ENCODE measurements around the gene YEATS4. TPM values are rescaled to one million over a fixed set of nuclear protein-coding genes. Genes with fewer than 3 reads are reported as not detected.

The YEATS4 gene
- total and polyA plus RNA-seq, 9 of the 15 experiments (the other 6 are each of a cell fraction or from before 2014, with no cell fraction given): 25.9 to 92.2 (median 49.2) TPM

- Histone ChIP-seq H3K4me3 (no peak overlapping the region), H3K36me3 (ENCODE audit: control insufficient read depth, insufficient read depth, low read length) (peaks cover 29% of the 10 kb centered on the region), H3K79me2 (ENCODE audit: control insufficient read depth, insufficient read depth, low read length) (no peaks in the 10 kb centered on the region), H3K4me1 (replicated peaks in 1 of 2; ENCODE audit: control insufficient read depth in 2 of 2, insufficient read depth in 2 of 2, low read length in 2 of 2) (no peaks in the 10 kb centered on the region; a peak in 1 of 5 replicates), H2AFZ (ENCODE audit: low read depth, low read length) (no peak overlapping the region), H3K27ac (ENCODE audit: extremely low read depth, low read depth, low read length) (no peak overlapping the region), H3K9me1 (ENCODE audit: control insufficient read depth, insufficient read depth, low read length) (no peaks in the 10 kb centered on the region), H3K27me3 (ENCODE audit: control insufficient read depth in 2 of 2, insufficient read depth in 2 of 2, low read length in 2 of 2) (no peaks in the 10 kb centered on the region), H3K9me3 (replicated peaks; ENCODE audit: control insufficient read depth, insufficient read depth, low read depth, low read length) (peaks cover 4% of the 10 kb centered on the region; the same call in 1 of the 2 replicates), H3K9ac (ENCODE audit: insufficient read depth in 1 of 2, low read depth in 2 of 2, low read length in 2 of 2) (no peak overlapping the region), H3K4me2 (ENCODE audit: insufficient read depth, low read length) (no peak overlapping the region), H4K20me1 (replicated peaks; ENCODE audit: control insufficient read depth, insufficient read depth, low read length) (no peaks in the 10 kb centered on the region)
- intact Hi-C loops (cut with micrococcal nuclease): no loop called here
- in situ Hi-C loops (cut with MboI): no loop called here
- no TSS peak for BruUV-seq (replicated peaks)
- POLR2A ChIA-PET: interaction anchor here (1.1 kb wide), 1 partner anchor 15 kb away, joined by 4 read pairs; no protein-coding TSS in a partner anchor
- FAIRE-seq (no peak), DNase-seq (ENCODE audit: extremely low read depth in 1 of 4, low spot score in 3 of 4) (no peak), ATAC-seq (no peak)
- WGBS (ENCODE audit: insufficient coverage, low coverage, missing lambda C conversion rate): 88% methylated on average over 1 of the region's 1 CpG
- TF ChIP-seq RHOXF2B (CRISPR knock-in tag; conservative IDR thresholded peaks at IDR 0.05): no peak
- CTCF ChIA-PET (ENCODE audit: low intra/inter-chr PET ratio): no interaction called here
Measured at GRCh38 chr12:69392179-69392928, 32.8 kb downstream of the YEATS4 start.

- Histone ChIP-seq H2AFZ (ENCODE audit: low read depth, low read length) (no peak overlapping the region), H3K36me3 (ENCODE audit: control insufficient read depth, insufficient read depth, low read length) (peaks cover 15% of the 10 kb centered on the region), H3K27me3 (ENCODE audit: control insufficient read depth in 2 of 2, insufficient read depth in 2 of 2, low read length in 2 of 2) (no peaks in the 10 kb centered on the region), H3K9ac (ENCODE audit: insufficient read depth in 1 of 2, low read depth in 2 of 2, low read length in 2 of 2) (no peak overlapping the region), H3K27ac (ENCODE audit: extremely low read depth, low read depth, low read length) (no peak overlapping the region), H3K9me1 (ENCODE audit: control insufficient read depth, insufficient read depth, low read length) (no peaks in the 10 kb centered on the region), H4K20me1 (replicated peaks; ENCODE audit: control insufficient read depth, insufficient read depth, low read length) (no peaks in the 10 kb centered on the region), H3K79me2 (ENCODE audit: control insufficient read depth, insufficient read depth, low read length) (no peaks in the 10 kb centered on the region), H3K9me3 (replicated peaks; ENCODE audit: control insufficient read depth, insufficient read depth, low read depth, low read length) (peaks cover 4% of the 10 kb centered on the region; the same call in 1 of the 2 replicates), H3K4me1 (replicated peaks in 1 of 2; ENCODE audit: control insufficient read depth in 2 of 2, insufficient read depth in 2 of 2, low read length in 2 of 2) (no peaks in the 10 kb centered on the region), H3K4me2 (ENCODE audit: insufficient read depth, low read length) (no peak overlapping the region), H3K4me3 (no peak overlapping the region)
- WGBS (ENCODE audit: insufficient coverage, low coverage, missing lambda C conversion rate): 81% methylated on average over 1 of the region's 1 CpG
- intact Hi-C loops (cut with micrococcal nuclease) (no loop called here), in situ Hi-C loops (cut with MboI) (no loop called here)
- no TSS peak for BruUV-seq (replicated peaks)
- no peak for ATAC-seq
- DNase-seq (ENCODE audit: extremely low read depth in 1 of 4, low spot score in 3 of 4): no peak
- FAIRE-seq: no peak
- ChIA-PET POLR2A (interaction anchor here (1.6 kb wide), 1 partner anchor 10 kb away, joined by 3 read pairs; no protein-coding TSS in a partner anchor), CTCF (ENCODE audit: low intra/inter-chr PET ratio) (no interaction called here)
- TF ChIP-seq KAT8 (IDR thresholded peaks at IDR 0.05; ENCODE audit: low read depth) (no peak), E2F1 (CRISPR knock-in tag; IDR thresholded peaks at IDR 0.05) (no peak), HNRNPH1 (optimal IDR thresholded peaks at IDR 0.05; ENCODE audit: low read depth, low read length) (no peak), MTA3 (IDR thresholded peaks at IDR 0.05; ENCODE audit: borderline replicate concordance) (no peak), FOS (IDR thresholded peaks at IDR 0.05; ENCODE audit: extremely low read depth, insufficient read length) (no peak), CTBP1 (IDR thresholded peaks at IDR 0.05; ENCODE audit: borderline replicate concordance) (no peak), HOXB6 (CRISPR knock-in tag; IDR thresholded peaks at IDR 0.05; ENCODE audit: borderline replicate concordance) (no peak), NCOA1 (IDR thresholded peaks at IDR 0.05; ENCODE audit: low read depth) (no peak), HDAC3 (IDR thresholded peaks at IDR 0.05; ENCODE audit: borderline replicate concordance, partially characterized antibody) (no peak)
Measured at GRCh38 chr12:69396041-69396440, 36.5 kb downstream of the YEATS4 start.
